ENCODE measurements around the gene USP48.

Gene USP48

GRCh38 chr1:21669258-21670058 is 113.5 kb downstream of the USP48 start, which contains the start of gene RAP1GAP:
Gene RAP1GAP (minus strand): TSS chr1:21669357. CDS start chr1:21620032, 49,325 bp downstream.
- Histone ChIP-seq H3K9ac (ENCODE audit: low read depth, low read length, poor library complexity, severe bottlenecking) (no peak within 1 kb of the TSS), H3K4me2 (ENCODE audit: low read depth, low read length, poor library complexity, severe bottlenecking) (no peak within 1 kb of the TSS), H3K4me1 (ENCODE audit: insufficient read depth, low read length, poor library complexity, severe bottlenecking) (peaks cover 11% of the 10 kb centered on the region), H3K79me2 (ENCODE audit: insufficient read depth, low read length) (no peaks in the 10 kb centered on the region), H4K20me1 (ENCODE audit: insufficient read depth, low read length, poor library complexity, severe bottlenecking) (no peaks in the 10 kb centered on the region), H3K27me3 (ENCODE audit: insufficient read depth, low read length, poor library complexity, severe bottlenecking) (no peaks in the 10 kb centered on the region), H2AFZ (ENCODE audit: low read length) (no peak within 1 kb of the TSS), H3F3A (ENCODE audit: low read depth) (no peaks in the 10 kb centered on the region), H3K36me3 (ENCODE audit: insufficient read depth, low read length) (no peaks in the 10 kb centered on the region), H3K9me3 (ENCODE audit: insufficient read depth, low read depth, low read length) (no peaks in the 10 kb centered on the region), H3K4me3 (ENCODE audit: low read length, poor library complexity, severe bottlenecking) (no peak within 1 kb of the TSS), H3K9me2 (replicated peaks; ENCODE audit: low read depth, low read length) (no peaks in the 10 kb centered on the region)
- TF ChIP-seq EZH2phosphoT487 (IDR thresholded peaks at IDR 0.05; ENCODE audit: borderline replicate concordance), result no peak
- no peak for TF ChIP-seq CTCF (conservative IDR thresholded peaks at IDR 0.05; ENCODE audit: low read length)

DNA sequence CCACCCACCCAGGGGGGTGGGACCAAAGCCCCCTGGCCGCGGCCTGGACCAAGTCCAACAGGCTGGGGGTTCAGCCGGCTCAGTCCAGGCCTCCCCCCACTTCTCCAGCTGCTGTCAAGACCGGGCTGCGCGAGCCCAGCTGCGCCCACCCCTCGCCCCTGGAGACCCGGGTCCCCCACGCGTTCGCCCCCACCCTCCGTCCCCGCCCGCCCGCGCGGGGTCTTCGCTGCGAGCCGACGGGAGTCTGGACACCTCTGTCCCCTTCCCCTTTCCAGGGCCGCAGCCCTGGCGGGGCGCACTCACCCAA is 114.0 kb downstream of the USP48 start:
- H3K36me3 ChIP-seq (ENCODE audit: insufficient read depth, low read length), result no peaks in the 10 kb centered on the region
- H3K9ac ChIP-seq (ENCODE audit: low read depth, low read length, poor library complexity, severe bottlenecking), result no peak overlapping the region
- H3K79me2 ChIP-seq (ENCODE audit: insufficient read depth, low read length), result no peaks in the 10 kb centered on the region
- H3K4me1 ChIP-seq (ENCODE audit: insufficient read depth, low read length, poor library complexity, severe bottlenecking), result peaks cover 11% of the 10 kb centered on the region
- H3K9me3 ChIP-seq (ENCODE audit: insufficient read depth, low read depth, low read length), result no peaks in the 10 kb centered on the region
- no peaks in the 10 kb centered on the region for H3F3A ChIP-seq (ENCODE audit: low read depth)
- no peaks in the 10 kb centered on the region for H3K27me3 ChIP-seq (ENCODE audit: insufficient read depth, low read length, poor library complexity, severe bottlenecking)
- no peak overlapping the region for H3K4me3 ChIP-seq (ENCODE audit: low read length, poor library complexity, severe bottlenecking)
- H4K20me1 ChIP-seq (ENCODE audit: insufficient read depth, low read length, poor library complexity, severe bottlenecking), result no peaks in the 10 kb centered on the region
- H3K4me2 ChIP-seq (ENCODE audit: low read depth, low read length, poor library complexity, severe bottlenecking), result no peak overlapping the region
- TF ChIP-seq EZH2phosphoT487 (IDR thresholded peaks at IDR 0.05; ENCODE audit: borderline replicate concordance), result no peak
- no peak for TF ChIP-seq CTCF (conservative IDR thresholded peaks at IDR 0.05; ENCODE audit: low read length)
- no peaks in the 10 kb centered on the region for H3K9me2 ChIP-seq (replicated peaks; ENCODE audit: low read depth, low read length)
- no peak overlapping the region for H2AFZ ChIP-seq (ENCODE audit: low read length)

DNA sequence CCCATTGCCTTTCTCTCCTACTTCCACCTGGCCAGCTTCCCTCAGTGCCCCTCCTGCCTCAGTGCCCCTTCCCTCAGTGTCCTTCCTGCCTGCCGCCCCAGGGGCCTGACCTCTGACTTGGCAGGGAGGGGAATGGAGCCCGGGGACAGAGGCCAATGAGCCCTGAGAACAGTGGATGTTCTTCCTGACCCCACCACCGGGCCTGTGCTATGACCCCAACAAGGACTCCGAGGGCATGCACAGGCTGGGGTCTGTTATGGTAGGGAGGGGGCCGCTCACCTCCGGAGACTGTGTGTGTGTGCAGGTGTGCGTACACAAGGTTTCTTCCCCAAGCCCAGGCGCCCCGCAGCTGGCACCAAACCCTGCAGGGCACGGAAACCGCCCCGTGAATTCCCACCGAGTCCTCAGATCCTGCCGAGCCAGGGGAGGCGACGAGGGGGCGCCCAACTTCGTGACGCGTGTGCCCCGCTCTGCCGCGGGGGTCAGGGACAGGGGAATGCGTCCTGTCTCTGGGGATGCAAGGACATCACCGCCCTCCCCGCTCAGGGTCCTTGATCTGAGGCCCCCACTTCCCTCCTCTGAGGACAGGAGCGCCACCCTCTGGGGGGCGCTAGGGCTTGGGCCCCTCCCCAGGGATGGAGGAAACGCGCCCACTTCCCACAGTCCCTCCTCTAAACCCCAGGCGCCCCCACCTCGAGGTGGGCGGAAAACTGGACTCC is 114.6 kb downstream of the USP48 start:
- TF ChIP-seq CTCF (conservative IDR thresholded peaks at IDR 0.05; ENCODE audit: low read length) (no peak), EZH2phosphoT487 (IDR thresholded peaks at IDR 0.05; ENCODE audit: borderline replicate concordance) (no peak)
- no peaks in the 10 kb centered on the region for H3K9me3 ChIP-seq (ENCODE audit: insufficient read depth, low read depth, low read length)
- H3K27me3 ChIP-seq (ENCODE audit: insufficient read depth, low read length, poor library complexity, severe bottlenecking), result no peaks in the 10 kb centered on the region
- no peak overlapping the region for H2AFZ ChIP-seq (ENCODE audit: low read length)
- no peak overlapping the region for H3K4me2 ChIP-seq (ENCODE audit: low read depth, low read length, poor library complexity, severe bottlenecking)
- no peaks in the 10 kb centered on the region for H3K9me2 ChIP-seq (replicated peaks; ENCODE audit: low read depth, low read length)
- no peaks in the 10 kb centered on the region for H3F3A ChIP-seq (ENCODE audit: low read depth)
- no peaks in the 10 kb centered on the region for H3K79me2 ChIP-seq (ENCODE audit: insufficient read depth, low read length)
- H3K4me1 ChIP-seq (ENCODE audit: insufficient read depth, low read length, poor library complexity, severe bottlenecking), result peaks cover 11% of the 10 kb centered on the region
- no peak overlapping the region for H3K4me3 ChIP-seq (ENCODE audit: low read length, poor library complexity, severe bottlenecking)
- H3K9ac ChIP-seq (ENCODE audit: low read depth, low read length, poor library complexity, severe bottlenecking), result no peak overlapping the region
- H3K36me3 ChIP-seq (ENCODE audit: insufficient read depth, low read length), result no peaks in the 10 kb centered on the region
- H4K20me1 ChIP-seq (ENCODE audit: insufficient read depth, low read length, poor library complexity, severe bottlenecking), result no peaks in the 10 kb centered on the region
